Nephron progenitor cell (in vitro differentiated cells): Measurements from ENCODE around the gene CELF5.

Experiments used
- DNase-seq: peaks from one replicate; pipeline ENCODE4 v3.0.0; 2021
- H3K27ac Mint-ChIP-seq: 2 replicates; pipeline ENCODE4 v1.8.0; 2021; ENCODE audit warnings: mild to moderate bottlenecking, moderate library complexity, mixed read lengths
- H3K27me3 Mint-ChIP-seq: 2 replicates; pipeline ENCODE4 v1.8.0; 2021; ENCODE audit warnings: mild to moderate bottlenecking, low read depth, mixed read lengths; ENCODE audit not compliant: poor library complexity
- H3K36me3 Mint-ChIP-seq: 2 replicates; pipeline ENCODE4 v1.8.0; 2021; ENCODE audit warnings: low read depth, mixed read lengths
- H3K4me1 Mint-ChIP-seq: 2 replicates; pipeline ENCODE4 v1.8.0; 2021; ENCODE audit warnings: mixed read lengths
- H3K4me3 Mint-ChIP-seq: 2 replicates; pipeline ENCODE4 v1.8.0; 2021; ENCODE audit warnings: mild to moderate bottlenecking, moderate library complexity, mixed read lengths
- H3K9me3 Mint-ChIP-seq: 2 replicates; pipeline ENCODE4 v1.8.0; 2021; ENCODE audit warnings: mild to moderate bottlenecking, moderate library complexity, mixed read lengths
- CTCF ChIP-seq: fragments of 200-600 bp; sonication (generic); IDR thresholded peaks from 2 replicates; pipeline ENCODE4 v1.5.0; 2021; ENCODE audit warnings: antibody characterized with exemption

CELF5 gene

GRCh38 chr19:3291644-3292043 is 67.2 kb downstream of the CELF5 start:
- Mint-ChIP-seq H3K36me3 (no peaks in the 10 kb centered on the region), H3K4me1 (peaks cover 4% of the 10 kb centered on the region), H3K9me3 (no peaks in the 10 kb centered on the region), H3K27ac (no peak overlapping the region), H3K27me3 (peaks cover 19% of the 10 kb centered on the region), H3K4me3 (no peak overlapping the region)
- TF ChIP-seq CTCF, result no peak
- DNase-seq, result no peak

GRCh38 chr19:3292958-3293529 is 68.6 kb downstream of the CELF5 start:
- Mint-ChIP-seq H3K27ac (no peak overlapping the region), H3K36me3 (no peaks in the 10 kb centered on the region), H3K4me3 (no peak overlapping the region), H3K4me1 (no peaks in the 10 kb centered on the region), H3K9me3 (no peaks in the 10 kb centered on the region), H3K27me3 (peaks cover 24% of the 10 kb centered on the region)
- TF ChIP-seq CTCF, result no peak
- DNase-seq, result no peak

GRCh38 chr19:3293560-3293959 is 69.1 kb downstream of the CELF5 start:
- Mint-ChIP-seq H3K36me3 (no peaks in the 10 kb centered on the region), H3K27me3 (peaks cover 21% of the 10 kb centered on the region), H3K4me1 (no peaks in the 10 kb centered on the region), H3K27ac (no peak overlapping the region), H3K9me3 (no peaks in the 10 kb centered on the region), H3K4me3 (no peak overlapping the region)
- DNase-seq, result no peak
- TF ChIP-seq CTCF, result no peak

- no peak overlapping the region for H3K27ac Mint-ChIP-seq
- no peak for TF ChIP-seq CTCF
- H3K4me3 Mint-ChIP-seq, result no peak overlapping the region
- H3K36me3 Mint-ChIP-seq, result no peaks in the 10 kb centered on the region
- no peak for DNase-seq
- no peaks in the 10 kb centered on the region for H3K9me3 Mint-ChIP-seq
- peaks cover 18% of the 10 kb centered on the region for H3K27me3 Mint-ChIP-seq
- H3K4me1 Mint-ChIP-seq, result no peaks in the 10 kb centered on the region
These were observed 69.8 kb downstream of the CELF5 start for GRCh38 chr19:3294080-3294850.

GRCh38 chr19:3295581-3295980 is 71.1 kb downstream of the CELF5 start:
- TF ChIP-seq CTCF, result no peak
- H3K4me1 Mint-ChIP-seq, result no peaks in the 10 kb centered on the region
- peaks cover 19% of the 10 kb centered on the region for H3K27me3 Mint-ChIP-seq
- H3K4me3 Mint-ChIP-seq, result no peak overlapping the region
- H3K36me3 Mint-ChIP-seq, result no peaks in the 10 kb centered on the region
- no peaks in the 10 kb centered on the region for H3K9me3 Mint-ChIP-seq
- no peak overlapping the region for H3K27ac Mint-ChIP-seq
- no peak for DNase-seq

GRCh38 chr19:3296034-3296433 is 71.6 kb downstream of the CELF5 start:
- Mint-ChIP-seq H3K4me1 (no peaks in the 10 kb centered on the region), H3K36me3 (no peaks in the 10 kb centered on the region), H3K27me3 (peaks cover 19% of the 10 kb centered on the region), H3K4me3 (no peak overlapping the region), H3K9me3 (no peaks in the 10 kb centered on the region), H3K27ac (no peak overlapping the region)
- DNase-seq, result no peak
- no peak for TF ChIP-seq CTCF
